IPS DF 6.9 (cell line): Measurements from ENCODE around the gene ADAMTS4.
A peak's percentile ranks its signal among the peaks of the same experiment; 100 is the strongest.

Experiments
- DNase-seq: peaks from one replicate; pipeline ENCODE4 v3.0.0-alpha.2; 2013; ENCODE audit warnings: low read depth, low spot score
- H3K27ac ChIP-seq: one replicate; pipeline ENCODE4 v1.5.1; 2013; ENCODE audit warnings: low read length, control low read depth
- H3K27me3 ChIP-seq: 2 replicates; pipeline ENCODE4 v1.6.1; 2013; ENCODE audit warnings: mild to moderate bottlenecking, low read length; ENCODE audit not compliant: control insufficient read depth, insufficient read depth
- H3K36me3 ChIP-seq: 2 replicates; pipeline ENCODE4 v1.6.1; 2013; ENCODE audit warnings: low read length; ENCODE audit not compliant: control insufficient read depth, insufficient read depth
- H3K4me1 ChIP-seq: 2 replicates; pipeline ENCODE4 v1.6.1; 2013; ENCODE audit warnings: low read length; ENCODE audit not compliant: control insufficient read depth, insufficient read depth
- H3K4me3 ChIP-seq: 2 replicates; pipeline ENCODE4 v1.5.1; 2013; ENCODE audit warnings: mild to moderate bottlenecking, low read length
- H3K9me3 ChIP-seq: 2 replicates; pipeline ENCODE4 v1.6.1; 2013; ENCODE audit warnings: low read length, inconsistent platforms; ENCODE audit not compliant: control insufficient read depth, insufficient read depth
- WGBS: extraction: QIAGEN DNeasy Blood & Tissue Kit; methylation state at CpG from one replicate; pipeline ENCODE4 v1.1.7; 2013; ENCODE audit warnings: mixed read lengths, missing lambda C conversion rate; ENCODE audit not compliant: insufficient read length, insufficient coverage; 5-methylcytosine and 5-hydroxymethylcytosine counted together

ADAMTS4 gene

GRCh38 chr1:161185282-161185682, 13.6 kb downstream of the ADAMTS4 start:
- Histone ChIP-seq H3K36me3 (no peaks in the 10 kb centered on the region), H3K4me1 (no peaks in the 10 kb centered on the region), H3K27me3 (no peaks in the 10 kb centered on the region), H3K4me3 (no peak overlapping the region), H3K27ac (no peak overlapping the region), H3K9me3 (no peaks in the 10 kb centered on the region)
- no CpG with 5 or more reads among the region's 3 CpGs for WGBS
- DNase-seq: no peak

GRCh38 chr1:161182214-161182613, 16.6 kb downstream of the ADAMTS4 start:
- no peaks in the 10 kb centered on the region for H3K4me1 ChIP-seq
- H3K27ac ChIP-seq: no peak overlapping the region
- H3K4me3 ChIP-seq: no peak overlapping the region
- no peaks in the 10 kb centered on the region for H3K9me3 ChIP-seq
- WGBS: no CpG with 5 or more reads among the region's 1 CpG
- no peaks in the 10 kb centered on the region for H3K36me3 ChIP-seq
- no peaks in the 10 kb centered on the region for H3K27me3 ChIP-seq
- no peak for DNase-seq

GRCh38 chr1:161180639-161181038, 18.2 kb downstream of the ADAMTS4 start:
- Histone ChIP-seq H3K9me3 (no peaks in the 10 kb centered on the region), H3K36me3 (no peaks in the 10 kb centered on the region), H3K27me3 (no peaks in the 10 kb centered on the region), H3K4me3 (no peak overlapping the region), H3K4me1 (peaks cover 1% of the 10 kb centered on the region; the same call in 1 of the 2 replicates), H3K27ac (no peak overlapping the region)
- WGBS: no CpG with 5 or more reads among the region's 1 CpG
- no peak for DNase-seq

- no CpG with 5 or more reads among the region's 3 CpGs for WGBS
- no peak for DNase-seq
- H3K4me1 ChIP-seq: peaks cover 1% of the 10 kb centered on the region; the same call in 1 of the 2 replicates
These were observed 19.2 kb downstream of the ADAMTS4 start for GRCh38 chr1:161179698-161180097.

DNA sequence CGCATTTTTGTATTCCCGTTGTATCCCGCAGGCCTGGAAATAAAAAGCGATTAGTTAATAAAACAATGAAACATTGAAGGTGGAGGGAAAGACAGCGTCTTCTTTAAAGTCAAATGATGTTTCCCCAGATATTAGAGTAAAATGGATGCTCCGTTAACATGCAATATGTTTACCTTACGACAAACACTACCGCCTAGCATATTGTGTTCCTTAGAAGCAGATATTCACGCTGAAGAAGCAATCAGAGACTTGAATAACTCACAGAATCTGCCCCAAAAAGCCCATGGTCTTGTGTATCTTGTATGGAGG, 21.0 kb downstream of the ADAMTS4 start:
- peaks cover 7% of the 10 kb centered on the region; the same call in 1 of the 2 replicates for H3K36me3 ChIP-seq
- no peaks in the 10 kb centered on the region for H3K9me3 ChIP-seq
- peak overlapping the region; percentile 79; the same call in 1 of the 2 replicates for H3K4me3 ChIP-seq
- no CpG with 5 or more reads among the region's 9 CpGs for WGBS
- peaks cover 1% of the 10 kb centered on the region; the same call in 1 of the 2 replicates for H3K4me1 ChIP-seq
- DNase-seq: no peak
- H3K27ac ChIP-seq: no peak overlapping the region
- H3K27me3 ChIP-seq: no peaks in the 10 kb centered on the region

More at GRCh38 chr1:161179698-161180097, 19.2 kb downstream of the ADAMTS4 start:
- H3K27me3 ChIP-seq: no peaks in the 10 kb centered on the region
- H3K9me3 ChIP-seq: no peaks in the 10 kb centered on the region
- no peak overlapping the region for H3K27ac ChIP-seq
- no peak overlapping the region for H3K4me3 ChIP-seq
- no peaks in the 10 kb centered on the region for H3K36me3 ChIP-seq

DNA sequence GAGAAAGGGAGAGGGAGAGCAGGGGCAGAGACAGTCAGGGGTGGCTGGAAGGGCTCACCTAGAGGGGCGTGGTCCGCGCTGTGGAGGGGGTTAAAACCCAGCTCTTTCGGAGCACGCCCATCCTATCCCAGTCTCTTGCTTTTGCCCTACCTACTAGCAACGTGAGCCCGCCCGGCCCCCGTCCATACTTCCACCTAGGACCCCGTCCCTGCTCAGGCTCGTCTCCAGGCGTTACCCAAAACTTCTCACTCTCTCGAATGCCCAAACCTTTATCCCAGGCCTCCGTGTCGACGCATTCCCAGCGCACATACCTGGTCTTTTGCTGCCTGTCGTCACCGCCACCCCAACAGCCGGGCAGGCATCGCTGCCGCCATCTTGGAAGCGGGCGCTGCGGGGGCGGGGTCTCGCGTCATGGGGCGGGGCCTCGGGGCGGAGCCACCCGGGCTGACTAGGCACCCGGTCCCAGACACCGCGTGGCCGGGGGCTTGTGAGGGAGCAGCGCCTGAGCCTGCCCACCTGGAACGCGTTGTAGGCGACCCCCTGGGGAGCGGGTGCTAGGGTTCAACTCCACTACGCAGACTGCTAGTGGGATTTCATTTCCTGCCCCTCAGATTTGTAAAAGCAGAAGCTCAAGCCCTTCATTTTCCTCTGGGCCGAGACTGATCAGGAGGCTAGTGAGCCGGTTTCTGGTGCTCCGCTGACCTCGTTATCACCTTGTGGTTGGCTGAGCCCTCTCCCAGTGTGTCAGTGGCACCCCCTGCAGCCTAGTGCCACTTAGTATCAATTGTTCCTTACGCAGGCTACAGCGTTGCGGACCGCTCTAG, 21.5 kb downstream of the ADAMTS4 start, which contains the start of gene B4GALT3:
TSS of gene B4GALT3 (minus strand) at position 396 of the 824 bp plus-strand sequence. CDS start 1,447 bp downstream, outside the sequence.
- DNase-seq: no peak
- no peak within 1 kb of the TSS for H3K27ac ChIP-seq

GRCh38 chr1:161176468-161177111, 22.3 kb downstream of the ADAMTS4 start:
- H3K27ac ChIP-seq: no peak overlapping the region
- WGBS: no CpG with 5 or more reads among the region's 17 CpGs

More for the DNA sequence above, 21.5 kb downstream of the ADAMTS4 start, which contains the start of gene B4GALT3:
- Histone ChIP-seq H3K36me3 (peaks cover 7% of the 10 kb centered on the region; the same call in 1 of the 2 replicates), H3K4me1 (peaks cover 1% of the 10 kb centered on the region; the same call in 1 of the 2 replicates), H3K4me3 (peak within 1 kb of the TSS; percentile 79), H3K9me3 (no peaks in the 10 kb centered on the region), H3K27me3 (no peaks in the 10 kb centered on the region)
- no CpG with 5 or more reads among the region's 50 CpGs for WGBS

DNA sequence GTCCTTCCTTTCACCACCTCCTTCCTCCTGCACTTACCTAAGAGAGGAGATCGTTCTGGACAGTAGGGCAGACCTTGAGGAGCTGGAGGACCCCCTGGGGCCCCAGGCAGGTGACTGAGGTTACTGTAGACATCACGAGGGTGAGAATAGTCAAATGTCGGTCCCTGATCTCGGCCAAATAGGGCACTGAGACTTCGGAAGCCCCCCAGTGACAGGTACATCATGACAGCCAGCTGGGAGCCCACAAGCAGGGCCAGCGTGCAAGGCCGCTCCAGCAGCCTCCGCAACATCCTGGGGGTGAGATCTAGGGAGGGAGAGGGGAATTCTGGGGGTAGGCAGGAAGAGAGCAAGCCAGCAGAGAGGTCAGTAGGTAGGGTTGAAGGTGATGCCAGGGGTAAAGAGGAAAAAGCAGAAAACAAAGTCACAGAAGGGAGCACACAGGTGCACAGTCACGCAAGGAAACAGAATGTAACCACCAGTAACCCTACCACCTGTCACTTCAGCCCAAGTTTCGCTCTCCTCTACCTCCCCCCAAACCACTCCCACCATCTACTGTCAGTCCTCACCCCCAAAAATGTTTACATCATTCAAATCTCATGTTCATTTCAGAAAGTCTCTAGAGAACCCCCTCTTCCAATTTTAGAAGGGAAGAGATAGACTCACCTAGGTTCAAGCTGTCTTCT, 22.9 kb downstream of the ADAMTS4 start:
- Histone ChIP-seq H3K36me3 (peaks cover 13% of the 10 kb centered on the region), H3K4me3 (no peak overlapping the region), H3K27ac (no peak overlapping the region), H3K4me1 (peaks cover 1% of the 10 kb centered on the region; the same call in 1 of the 2 replicates), H3K27me3 (no peaks in the 10 kb centered on the region), H3K9me3 (no peaks in the 10 kb centered on the region)
- WGBS: no CpG with 5 or more reads among the region's 10 CpGs
- no peak for DNase-seq

More at GRCh38 chr1:161176468-161177111, 22.3 kb downstream of the ADAMTS4 start:
- Histone ChIP-seq H3K4me3 (peak overlapping the region; percentile 79; the same call in 1 of the 2 replicates), H3K4me1 (peaks cover 1% of the 10 kb centered on the region; the same call in 1 of the 2 replicates), H3K27me3 (no peaks in the 10 kb centered on the region), H3K36me3 (peaks cover 9% of the 10 kb centered on the region), H3K9me3 (no peaks in the 10 kb centered on the region)
- DNase-seq: no peak

GRCh38 chr1:161174911-161175310, 23.9 kb downstream of the ADAMTS4 start:
- H3K4me3 ChIP-seq: no peak overlapping the region
- H3K27ac ChIP-seq: no peak overlapping the region
- no CpG with 5 or more reads among the region's 11 CpGs for WGBS
- H3K4me1 ChIP-seq: peaks cover 1% of the 10 kb centered on the region; the same call in 1 of the 2 replicates
- no peaks in the 10 kb centered on the region for H3K27me3 ChIP-seq
- no peaks in the 10 kb centered on the region for H3K9me3 ChIP-seq
- no peak for DNase-seq
- peaks cover 18% of the 10 kb centered on the region for H3K36me3 ChIP-seq

DNA sequence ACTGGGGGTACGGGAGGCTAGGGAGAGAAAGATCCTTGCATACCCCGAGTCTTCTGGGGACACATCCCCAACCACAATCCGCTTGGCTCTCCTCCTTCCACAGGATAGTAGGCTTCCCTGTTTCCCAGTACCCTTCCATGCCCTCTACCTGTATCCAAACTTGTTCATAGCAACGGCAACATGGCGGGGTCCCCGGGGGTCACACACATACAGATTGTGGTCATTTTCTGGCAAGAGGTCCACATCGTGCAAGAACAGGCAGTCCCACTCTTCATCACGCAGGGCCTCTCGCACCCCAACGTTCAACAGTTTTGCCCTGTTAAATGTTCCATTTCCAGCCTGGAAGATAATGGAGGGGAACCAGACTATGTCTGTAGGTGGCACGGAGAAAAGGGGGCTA, 25.1 kb downstream of the ADAMTS4 start:
- no peak for DNase-seq
- no peak overlapping the region for H3K27ac ChIP-seq
- no CpG with 5 or more reads among the region's 11 CpGs for WGBS
- no peaks in the 10 kb centered on the region for H3K27me3 ChIP-seq
- no peak overlapping the region for H3K4me3 ChIP-seq
- H3K9me3 ChIP-seq: no peaks in the 10 kb centered on the region
- peaks cover 1% of the 10 kb centered on the region; the same call in 1 of the 2 replicates for H3K4me1 ChIP-seq
- H3K36me3 ChIP-seq: peaks cover 18% of the 10 kb centered on the region
